SK-N-SH (cell line): ENCODE results near the gene PNKP. TPM values are rescaled to one million over a fixed set of nuclear protein-coding genes. Genes with fewer than 3 reads are reported as not detected.

ENCODE experiments used
- CTCF ChIA-PET: fragments of 300-600, 350-600 bp; formaldehyde crosslinking; extraction: SDS; loops from one replicate; lab custom pipeline; 2021; lab: Yijun Ruan, JAX
- POLR2A ChIA-PET: fragments of 350-600 bp; sonication (Branson Sonifier 250); formaldehyde crosslinking; extraction: SDS; loops from one replicate; lab custom pipeline; 2020; ENCODE audit warnings: antibody characterized with exemption, inconsistent platforms; lab: Yijun Ruan, JAX
- DNase-seq: peaks from one replicate; pipeline ENCODE4 v3.0.0; 2012
- H2AFZ ChIP-seq: fragments of 200-600 bp; sonication (generic); 2 replicates; pipeline ENCODE4 v1.8.1; 2016; ENCODE audit warnings: antibody characterized with exemption, mild to moderate bottlenecking, low read depth
- H3F3A ChIP-seq: fragments of 200-600 bp; sonication (generic); replicated peaks from 2 replicates; pipeline ENCODE3; 2016; ENCODE audit warnings: antibody characterized with exemption, mild to moderate bottlenecking; ENCODE audit not compliant: insufficient read depth
- H3K27ac ChIP-seq, 2 experiments: fragments of 200-500 bp in 1 of 2; fragments of 200-600 bp in 1 of 2; sonication (Bioruptor generic) in 1 of 2; sonication (generic), shearing (Covaris generic) in 1 of 2; 2 replicates each; pipeline versions ENCODE4 v1.5.1 to v1.6.1; 2014 to 2016; ENCODE audit warnings: low read depth in 2 of 2, inconsistent platforms in 1 of 2, low read length in 1 of 2, mild to moderate bottlenecking in 1 of 2, mixed read lengths in 1 of 2
- H3K27me3 ChIP-seq: fragments of 200-600 bp; sonication (generic), shearing (Covaris generic); 2 replicates; pipeline ENCODE4 v1.6.1; 2016; ENCODE audit warnings: mixed run types; ENCODE audit not compliant: insufficient read depth
- H3K36me3 ChIP-seq, 2 experiments: fragments of 200-500 bp in 1 of 2; fragments of 200-600 bp in 1 of 2; sonication (Bioruptor generic) in 1 of 2; sonication (generic) in 1 of 2; replicated peaks in 1 of 2; 2 replicates each; pipeline versions ENCODE3 to v1.5.1; 2014 to 2016; ENCODE audit warnings: low read length in 1 of 2, mild to moderate bottlenecking in 1 of 2; ENCODE audit not compliant: insufficient read depth in 2 of 2, control insufficient read depth in 1 of 2
- H3K4me1 ChIP-seq, 2 experiments: fragments of 200-500 bp in 1 of 2; fragments of 200-600 bp in 1 of 2; sonication (Bioruptor generic) in 1 of 2; sonication (generic), shearing (Covaris generic) in 1 of 2; 2 replicates each; pipeline versions ENCODE4 v1.5.1 to v1.6.1; 2014 to 2016; ENCODE audit warnings: low read depth in 1 of 2, low read length in 1 of 2, mixed run types in 1 of 2; ENCODE audit not compliant: insufficient read depth in 2 of 2, control insufficient read depth in 1 of 2
- H3K4me2 ChIP-seq: fragments of 200-600 bp; sonication (generic), shearing (Covaris generic); 2 replicates; pipeline ENCODE4 v1.6.1; 2017; ENCODE audit warnings: mixed run types
- H3K4me3 ChIP-seq, 2 experiments: fragments of 200-500 bp in 1 of 2; fragments of 200-600 bp in 1 of 2; sonication (Bioruptor generic) in 1 of 2; sonication (generic), shearing (Covaris generic) in 1 of 2; 2 replicates each; pipeline versions ENCODE4 v1.5.1 to v1.8.1; 2014 to 2016; ENCODE audit warnings: low read depth in 2 of 2, inconsistent platforms in 1 of 2, low read length in 1 of 2, mild to moderate bottlenecking in 1 of 2, mixed read lengths in 1 of 2, moderate library complexity in 1 of 2
- H3K79me2 ChIP-seq: fragments of 200-600 bp; sonication (generic); 2 replicates; pipeline ENCODE4 v1.8.1; 2017; ENCODE audit warnings: mild to moderate bottlenecking; ENCODE audit not compliant: insufficient read depth
- H3K9ac ChIP-seq: fragments of 200-600 bp; sonication (generic); 2 replicates; pipeline ENCODE4 v1.6.1; 2017; ENCODE audit warnings: mixed run types
- H3K9me2 ChIP-seq: fragments of 200-600 bp; sonication (generic); 2 replicates; pipeline ENCODE4 v1.6.1; 2017; ENCODE audit warnings: mixed run types
- H3K9me3 ChIP-seq: fragments of 200-600 bp; sonication (generic); 2 replicates; pipeline ENCODE4 v1.6.1; 2017; ENCODE audit warnings: mixed run types, mild to moderate bottlenecking, moderate library complexity
- H4K20me1 ChIP-seq: fragments of 200-600 bp; sonication (generic); 2 replicates; pipeline ENCODE4 v1.6.1; 2017; ENCODE audit warnings: mild to moderate bottlenecking, mixed run types; ENCODE audit not compliant: insufficient read depth
- CHD2 ChIP-seq: fragments of 150-350 bp; IDR thresholded peaks from 2 replicates; pipeline ENCODE4 v1.6.1; 2018; ENCODE audit warnings: low read length; ENCODE audit not compliant: partially characterized antibody
- ELF1 ChIP-seq: IDR thresholded peaks from 2 replicates; pipeline ENCODE4 v1.4.0; 2012
- FOSL2 ChIP-seq: IDR thresholded peaks from 2 replicates; pipeline ENCODE4 v1.4.0; 2012; ENCODE audit warnings: low read depth, mild to moderate bottlenecking, moderate library complexity, borderline replicate concordance
- JUND ChIP-seq: IDR thresholded peaks from 2 replicates; pipeline ENCODE4 v1.4.0; 2012
- MEF2A ChIP-seq: IDR thresholded peaks from 2 replicates; pipeline ENCODE4 v1.4.0; 2012; ENCODE audit warnings: low read depth, borderline replicate concordance
- MXI1 ChIP-seq: IDR thresholded peaks from 2 replicates; pipeline ENCODE4 v1.6.1; 2012; ENCODE audit warnings: mild to moderate bottlenecking, low read depth, low read length, improper control_type of control experiment
- NRF1 ChIP-seq: IDR thresholded peaks from 2 replicates; pipeline ENCODE4 v1.6.1; 2012; ENCODE audit warnings: low read depth, mild to moderate bottlenecking, low read length
- POLR2AphosphoS5 ChIP-seq: IDR thresholded peaks from 2 replicates; pipeline ENCODE4 v1.6.1; 2012; ENCODE audit warnings: low read depth, low read length
- RAD21 ChIP-seq: IDR thresholded peaks from 2 replicates; pipeline ENCODE4 v1.6.1; 2012; ENCODE audit warnings: mild to moderate bottlenecking, low read length
- RCOR1 ChIP-seq: fragments of 150-350 bp; IDR thresholded peaks from 2 replicates; pipeline ENCODE4 v1.6.1; 2017; ENCODE audit warnings: antibody characterized with exemption, low read length
- RFX5 ChIP-seq: IDR thresholded peaks from 2 replicates; pipeline ENCODE4 v1.6.1; 2012; ENCODE audit warnings: mild to moderate bottlenecking, improper control_type of control experiment, low read length
- RXRA ChIP-seq: IDR thresholded peaks from 2 replicates; pipeline ENCODE4 v1.4.0; 2012; ENCODE audit warnings: low read depth, mild to moderate bottlenecking, borderline replicate concordance
- SIN3A ChIP-seq: IDR thresholded peaks from 2 replicates; pipeline ENCODE4 v1.6.1; 2012; ENCODE audit warnings: low read depth, mild to moderate bottlenecking, low read length, moderate library complexity, borderline replicate concordance
- SMC3 ChIP-seq: IDR thresholded peaks from 2 replicates; pipeline ENCODE4 v1.6.1; 2012; ENCODE audit warnings: low read depth, low read length, improper control_type of control experiment
- TAF1 ChIP-seq: IDR thresholded peaks from 2 replicates; pipeline ENCODE4 v1.6.1; 2012; ENCODE audit warnings: low read depth, mild to moderate bottlenecking, low read length, moderate library complexity, borderline replicate concordance
- USF1 ChIP-seq: IDR thresholded peaks from 2 replicates; pipeline ENCODE4 v1.4.0; 2012; ENCODE audit warnings: low read depth, borderline replicate concordance
- WGBS: methylation state at CpG from one replicate; pipeline ENCODE4 v1.1.6; 2017; ENCODE audit warnings: low lambda C conversion rate; 5-methylcytosine and 5-hydroxymethylcytosine counted together
- polyA plus RNA-seq, 3 experiments: library from polyadenylated mRNA; depleted of rRNA; stranded (reverse); fragments of >200 nt; gene quantifications; 2 replicates each; pipeline ENCODE4 v1.2.3, GENCODE V29; 2012
- TF ChIP-seq, protein P1 (sequence below): IDR thresholded peaks from 2 replicates; pipeline ENCODE4 v1.6.1; 2012; ENCODE audit warnings: mild to moderate bottlenecking, low read depth, low read length, moderate library complexity
- TF ChIP-seq, protein P2 (sequence below): fragments of 200-600 bp; sonication (generic); IDR thresholded peaks from 2 replicates; pipeline ENCODE4 v1.6.1; 2017; ENCODE audit warnings: antibody characterized with exemption, mild to moderate bottlenecking, moderate library complexity

PNKP gene
- polyA plus RNA-seq, 1 of the 3 experiments (the other 2 are of a cell fraction), result 52.0 TPM

DNA sequence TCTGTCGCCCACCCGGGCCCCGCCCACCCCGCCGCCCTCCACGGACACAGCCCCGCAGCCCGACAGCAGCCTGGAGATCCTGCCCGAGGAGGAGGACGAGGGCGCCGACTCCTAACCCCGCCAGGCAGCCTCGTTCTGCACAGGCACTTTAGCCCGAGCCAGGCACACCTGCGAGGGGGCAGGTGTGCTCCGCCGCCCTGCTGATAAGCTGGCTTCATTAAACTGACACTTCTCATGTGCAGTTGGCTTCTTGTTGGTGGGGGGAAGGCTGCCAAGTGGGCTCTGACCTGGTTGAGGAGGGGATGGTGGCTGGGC, 21.1 kb upstream of the PNKP start:
- Histone ChIP-seq H4K20me1 (no peaks in the 10 kb centered on the region), H3K27ac (no peak overlapping the region), H3K4me3 (no peak overlapping the region), H3K36me3 (peaks cover 4 to 15% of the 10 kb centered on the region in 2 experiments), H3K9me3 (no peaks in the 10 kb centered on the region)
- WGBS, result 97% methylated on average over 18 of the region's 18 CpGs
- DNase-seq, result no peak
- CTCF ChIA-PET, result interaction anchor here (1.2 kb wide), 1 partner anchor 10 kb away, joined by 3 read pairs; no protein-coding TSS in a partner anchor
- TF ChIP-seq, protein P1, sequence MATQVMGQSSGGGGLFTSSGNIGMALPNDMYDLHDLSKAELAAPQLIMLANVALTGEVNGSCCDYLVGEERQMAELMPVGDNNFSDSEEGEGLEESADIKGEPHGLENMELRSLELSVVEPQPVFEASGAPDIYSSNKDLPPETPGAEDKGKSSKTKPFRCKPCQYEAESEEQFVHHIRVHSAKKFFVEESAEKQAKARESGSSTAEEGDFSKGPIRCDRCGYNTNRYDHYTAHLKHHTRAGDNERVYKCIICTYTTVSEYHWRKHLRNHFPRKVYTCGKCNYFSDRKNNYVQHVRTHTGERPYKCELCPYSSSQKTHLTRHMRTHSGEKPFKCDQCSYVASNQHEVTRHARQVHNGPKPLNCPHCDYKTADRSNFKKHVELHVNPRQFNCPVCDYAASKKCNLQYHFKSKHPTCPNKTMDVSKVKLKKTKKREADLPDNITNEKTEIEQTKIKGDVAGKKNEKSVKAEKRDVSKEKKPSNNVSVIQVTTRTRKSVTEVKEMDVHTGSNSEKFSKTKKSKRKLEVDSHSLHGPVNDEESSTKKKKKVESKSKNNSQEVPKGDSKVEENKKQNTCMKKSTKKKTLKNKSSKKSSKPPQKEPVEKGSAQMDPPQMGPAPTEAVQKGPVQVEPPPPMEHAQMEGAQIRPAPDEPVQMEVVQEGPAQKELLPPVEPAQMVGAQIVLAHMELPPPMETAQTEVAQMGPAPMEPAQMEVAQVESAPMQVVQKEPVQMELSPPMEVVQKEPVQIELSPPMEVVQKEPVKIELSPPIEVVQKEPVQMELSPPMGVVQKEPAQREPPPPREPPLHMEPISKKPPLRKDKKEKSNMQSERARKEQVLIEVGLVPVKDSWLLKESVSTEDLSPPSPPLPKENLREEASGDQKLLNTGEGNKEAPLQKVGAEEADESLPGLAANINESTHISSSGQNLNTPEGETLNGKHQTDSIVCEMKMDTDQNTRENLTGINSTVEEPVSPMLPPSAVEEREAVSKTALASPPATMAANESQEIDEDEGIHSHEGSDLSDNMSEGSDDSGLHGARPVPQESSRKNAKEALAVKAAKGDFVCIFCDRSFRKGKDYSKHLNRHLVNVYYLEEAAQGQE, result no peak
- no peak for TF ChIP-seq CHD2
- TF ChIP-seq MEF2A, result no peak
- TF ChIP-seq SIN3A, result no peak
- TF ChIP-seq RCOR1, result no peak
- TF ChIP-seq, protein P2, sequence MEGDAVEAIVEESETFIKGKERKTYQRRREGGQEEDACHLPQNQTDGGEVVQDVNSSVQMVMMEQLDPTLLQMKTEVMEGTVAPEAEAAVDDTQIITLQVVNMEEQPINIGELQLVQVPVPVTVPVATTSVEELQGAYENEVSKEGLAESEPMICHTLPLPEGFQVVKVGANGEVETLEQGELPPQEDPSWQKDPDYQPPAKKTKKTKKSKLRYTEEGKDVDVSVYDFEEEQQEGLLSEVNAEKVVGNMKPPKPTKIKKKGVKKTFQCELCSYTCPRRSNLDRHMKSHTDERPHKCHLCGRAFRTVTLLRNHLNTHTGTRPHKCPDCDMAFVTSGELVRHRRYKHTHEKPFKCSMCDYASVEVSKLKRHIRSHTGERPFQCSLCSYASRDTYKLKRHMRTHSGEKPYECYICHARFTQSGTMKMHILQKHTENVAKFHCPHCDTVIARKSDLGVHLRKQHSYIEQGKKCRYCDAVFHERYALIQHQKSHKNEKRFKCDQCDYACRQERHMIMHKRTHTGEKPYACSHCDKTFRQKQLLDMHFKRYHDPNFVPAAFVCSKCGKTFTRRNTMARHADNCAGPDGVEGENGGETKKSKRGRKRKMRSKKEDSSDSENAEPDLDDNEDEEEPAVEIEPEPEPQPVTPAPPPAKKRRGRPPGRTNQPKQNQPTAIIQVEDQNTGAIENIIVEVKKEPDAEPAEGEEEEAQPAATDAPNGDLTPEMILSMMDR, result no peak
- TF ChIP-seq SMC3, result no peak
- no peak for TF ChIP-seq ELF1
- TF ChIP-seq RXRA, result no peak
- no peak for TF ChIP-seq USF1
- TF ChIP-seq FOSL2, result no peak
- no peak for TF ChIP-seq JUND
- no peak for TF ChIP-seq NRF1
- no peak for TF ChIP-seq POLR2AphosphoS5
- TF ChIP-seq TAF1, result no peak
- no peak for TF ChIP-seq RFX5
- no peak for TF ChIP-seq MXI1
- TF ChIP-seq RAD21, result no peak
- TF ChIP-seq, all 33 proteins: peak for 0
- Histone ChIP-seq H3K4me2 (no peak overlapping the region), H3K27me3 (no peaks in the 10 kb centered on the region), H3K9me2 (no peaks in the 10 kb centered on the region), H3K79me2 (no peaks in the 10 kb centered on the region), H3F3A (peaks cover 10% of the 10 kb centered on the region), H3K4me1 (peaks cover 0 to 13% of the 10 kb centered on the region in 2 experiments; a peak in 1 of 4 replicates), H3K9ac (no peak overlapping the region), H2AFZ (no peak overlapping the region)
- POLR2A ChIA-PET, result no interaction called here
